HG02981 (cell line): ENCODE measurements around the gene GDPD3.
A peak's percentile ranks its signal among the peaks of the same experiment; 100 is the strongest.

Experiments
- ATAC-seq: cut with Tn5 transposase; IDR thresholded peaks from one replicate; pipeline ENCODE4 v1.9.1; 2021; ENCODE audit warnings: mild to moderate bottlenecking, moderate library complexity; ENCODE audit not compliant: unreplicated experiment

Gene GDPD3

DNA sequence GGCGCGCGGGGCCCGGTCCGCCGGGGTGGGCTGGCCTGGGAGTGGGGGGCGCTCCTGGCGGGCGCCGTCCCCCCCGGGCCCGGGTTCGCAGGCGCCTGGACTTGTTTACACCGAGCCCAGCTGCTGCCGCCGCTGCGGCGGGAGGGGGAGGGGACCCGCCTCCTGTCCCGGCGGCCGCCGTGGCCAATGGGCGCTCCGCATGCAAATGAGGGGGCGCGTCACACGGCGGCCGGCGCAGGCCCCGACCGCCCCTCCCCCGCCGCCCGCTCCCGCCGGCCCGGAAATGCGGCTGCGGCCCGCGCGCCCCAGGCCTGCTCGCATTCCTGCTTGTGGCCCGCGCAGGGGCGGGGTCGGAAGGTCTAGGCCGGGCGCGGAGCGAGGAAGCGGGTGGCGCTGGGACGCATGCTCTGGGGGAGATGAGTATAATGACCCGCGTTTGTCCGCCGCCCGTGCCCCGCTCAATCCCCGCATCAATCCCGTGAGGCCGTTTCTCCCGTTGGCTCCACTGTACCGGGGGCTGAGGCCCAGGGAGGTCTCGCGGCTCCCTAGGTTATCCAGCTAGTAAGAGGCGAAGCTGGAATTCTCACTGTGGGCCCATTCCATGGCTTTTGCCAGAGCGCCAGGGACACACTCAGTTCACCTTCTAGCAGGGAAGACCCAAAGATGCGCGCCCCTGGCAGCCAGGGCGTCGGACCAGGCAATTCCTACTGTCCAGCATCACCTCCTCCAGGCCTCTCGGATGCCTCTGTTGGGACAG is 17.1 kb downstream of the GDPD3 start, which contains the start of gene YPEL3:
Gene YPEL3, minus strand, starts transcription at position 109 of the 757 bp plus-strand sequence. CDS start 731 bp downstream, outside the sequence.
- peak; percentile 34 for ATAC-seq

DNA sequence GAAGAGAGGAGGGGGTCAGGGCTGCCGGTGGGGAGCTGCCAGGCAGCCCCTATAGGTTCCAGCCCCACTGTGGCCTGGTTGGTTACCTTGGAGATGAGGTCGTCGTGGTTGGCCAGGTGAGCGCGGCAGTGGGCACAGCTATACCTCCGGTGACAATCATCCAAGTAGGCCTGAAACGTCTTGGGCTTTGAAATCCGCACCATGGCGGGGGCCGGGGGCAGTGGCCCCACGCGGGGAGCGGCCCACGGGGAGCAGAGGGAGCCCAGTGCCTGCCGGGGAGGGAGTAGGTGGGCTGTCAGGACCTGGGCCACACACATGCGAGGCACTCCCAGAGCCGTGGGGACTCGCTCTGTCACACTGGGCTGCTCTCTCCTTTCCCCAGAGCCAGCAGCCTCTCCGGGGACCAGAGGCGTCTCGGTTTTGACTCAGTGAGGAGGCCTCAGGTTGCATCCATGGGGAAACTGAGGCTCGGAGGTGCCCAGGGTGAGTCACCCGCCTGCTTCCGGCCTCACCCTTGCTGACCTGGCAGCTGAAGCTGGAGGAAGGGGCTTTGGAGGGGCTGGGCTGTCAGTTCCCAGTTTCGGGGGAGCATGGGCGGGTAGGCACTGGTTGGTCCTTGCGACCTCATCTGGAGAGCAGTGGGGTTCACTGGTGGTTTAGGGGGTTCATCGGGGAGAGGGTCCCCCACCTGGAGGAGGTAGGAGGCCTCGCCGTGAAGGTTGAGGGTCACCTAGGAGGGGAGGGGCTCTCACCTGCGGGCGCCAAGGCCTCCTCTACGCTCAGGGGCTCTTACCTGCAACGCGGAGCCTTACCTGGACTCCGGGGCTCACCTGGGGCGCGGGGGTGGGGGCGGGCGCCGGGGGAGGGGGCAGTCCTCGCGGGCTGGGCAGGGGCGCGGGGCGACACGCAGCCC is 17.9 kb downstream of the GDPD3 start:
- ATAC-seq = no peak

DNA sequence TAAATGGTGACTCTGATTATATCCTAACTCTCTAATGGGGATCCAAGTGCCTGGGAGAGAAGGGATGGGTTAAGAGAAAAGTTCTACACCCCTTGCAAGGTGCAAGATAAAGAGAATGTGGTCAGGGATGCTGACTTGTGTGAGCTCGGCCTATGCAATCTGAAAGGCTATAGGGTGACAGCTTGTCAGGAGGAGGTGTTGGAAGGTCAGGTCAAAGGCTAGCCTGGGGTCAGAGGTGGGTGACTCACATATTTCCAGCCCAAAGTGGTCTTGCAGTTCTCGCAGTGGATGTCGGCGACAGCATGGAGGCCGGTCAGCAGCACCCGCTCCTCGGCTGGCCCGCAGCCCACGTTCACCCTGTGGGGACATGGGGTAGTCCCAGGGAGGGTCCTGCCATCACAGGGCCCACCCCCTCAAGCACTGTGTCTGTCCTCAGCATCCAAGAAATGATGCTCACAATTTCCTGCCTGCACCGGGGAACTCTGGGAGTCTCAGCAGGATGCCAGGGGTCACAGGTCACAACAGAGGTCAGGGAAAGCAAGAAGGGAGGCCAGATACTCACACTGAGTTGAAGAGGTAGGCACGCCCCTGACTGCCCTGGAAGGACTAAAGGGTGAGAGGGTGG is 18.7 kb downstream of the GDPD3 start:
- ATAC-seq = no peak

DNA sequence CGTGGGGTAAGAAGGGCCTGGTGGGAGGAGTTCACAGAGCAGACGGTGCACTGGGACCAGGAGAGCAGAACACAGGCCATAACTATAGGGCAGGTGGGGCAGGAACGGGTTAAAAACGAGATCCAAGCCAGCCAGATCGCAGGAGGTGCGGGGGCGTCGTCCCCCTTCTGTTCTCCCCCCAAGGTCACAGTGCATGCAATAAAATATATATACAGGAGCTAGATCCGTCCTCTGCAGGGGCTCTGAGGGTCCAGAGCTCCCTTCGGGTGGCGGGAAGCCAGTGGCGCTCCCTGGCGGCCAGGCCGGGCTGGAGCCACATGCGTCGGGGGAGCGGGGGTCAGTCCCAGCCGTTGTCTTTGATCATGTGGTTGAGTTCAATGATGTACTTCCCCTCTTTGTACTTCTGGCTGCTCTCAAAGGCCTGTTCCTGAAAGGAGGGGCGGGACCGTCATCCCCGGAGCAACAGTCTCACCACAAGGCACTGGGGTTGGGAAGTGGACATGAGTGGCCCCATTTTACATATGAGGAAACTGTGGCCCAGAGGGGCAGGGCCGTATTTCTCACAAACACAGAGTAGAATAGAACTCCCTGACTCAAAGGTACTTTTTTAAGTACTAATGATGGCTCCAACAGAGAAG is 20.8 kb downstream of the GDPD3 start:
- peak; percentile 38 for ATAC-seq

DNA sequence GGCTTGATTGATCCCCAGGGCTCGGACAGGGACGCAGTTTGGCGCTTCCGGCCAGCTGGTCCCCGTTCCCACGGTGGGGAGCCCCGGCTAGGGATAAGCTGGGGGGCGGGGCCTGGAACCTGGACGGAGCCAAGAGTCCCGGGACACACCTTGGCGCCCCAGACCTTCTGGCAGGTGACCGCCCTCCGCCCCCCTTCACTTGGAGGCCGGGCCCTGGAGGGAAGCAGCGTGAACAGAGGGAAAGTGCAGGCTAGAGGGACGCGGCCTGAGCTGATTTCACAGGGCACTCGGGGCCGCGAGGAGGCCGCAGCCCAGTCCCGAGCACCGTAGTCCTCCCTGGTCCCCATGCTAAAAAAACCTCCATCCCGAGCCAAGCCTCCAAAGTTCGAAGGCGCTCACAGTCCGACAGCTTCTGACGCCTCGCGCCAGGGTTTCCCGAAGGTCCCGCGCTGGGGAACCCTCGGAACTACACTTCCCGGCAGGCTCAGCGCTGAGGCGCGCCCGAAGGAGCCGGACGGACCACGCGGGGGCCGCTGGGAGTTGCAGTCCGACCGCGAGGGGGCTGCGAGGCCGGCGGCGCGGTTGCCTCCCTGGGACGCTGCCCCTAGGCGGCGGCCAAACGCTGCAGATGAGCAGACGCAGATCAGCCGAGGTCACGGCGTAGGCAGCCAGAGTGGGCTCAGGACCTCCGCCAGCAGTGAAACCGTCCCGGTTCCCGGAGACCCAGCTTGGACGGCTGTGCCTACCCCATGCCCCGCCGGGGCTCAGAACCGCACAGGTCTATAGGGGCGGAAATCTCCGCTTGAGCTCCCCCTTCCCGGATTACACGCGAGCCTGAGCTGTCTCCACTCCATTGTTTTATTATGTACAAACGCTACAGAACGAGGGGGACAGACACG is 21.6 kb downstream of the GDPD3 start, which contains the start of gene TBX6:
Gene TBX6, minus strand, starts transcription at position 451 of the 899 bp plus-strand sequence. CDS start 731 bp downstream, outside the sequence.
- ATAC-seq = peak; percentile 67

DNA sequence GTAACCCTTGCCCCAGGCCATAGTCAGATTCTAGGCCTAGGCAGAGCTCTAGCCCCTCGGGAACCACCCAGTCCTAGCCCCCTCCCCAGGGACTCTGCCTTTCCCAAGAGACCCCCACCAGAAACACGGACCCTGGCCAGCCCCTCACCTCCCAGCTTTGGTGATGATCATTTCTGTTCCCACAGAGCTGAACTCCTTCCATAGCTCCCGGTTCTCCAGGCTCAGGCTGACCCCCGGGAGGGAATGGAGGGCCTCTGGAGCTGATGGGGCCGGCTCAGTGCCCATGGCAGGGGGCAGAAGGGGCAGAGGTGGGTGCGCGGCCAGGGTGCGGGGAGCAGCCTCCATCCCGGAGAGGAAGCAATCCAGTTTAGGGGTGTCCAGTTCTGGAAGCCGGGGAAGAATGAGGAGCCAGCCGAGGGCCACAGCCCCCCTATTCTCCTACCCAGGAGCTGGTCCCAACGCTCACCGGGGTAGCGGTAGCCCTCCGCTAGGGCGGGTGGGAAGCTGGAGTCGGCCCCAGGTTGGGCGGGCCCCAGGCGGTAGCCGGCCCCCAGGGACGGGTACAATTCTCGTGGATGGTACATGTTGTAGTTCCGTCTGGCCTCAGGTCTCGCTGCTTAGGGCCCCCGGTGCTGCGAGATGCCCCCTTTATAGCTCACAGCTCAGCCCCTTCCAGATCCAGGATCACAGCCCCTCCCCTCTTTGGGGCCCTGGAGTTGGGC is 22.6 kb downstream of the GDPD3 start:
- no peak for ATAC-seq

DNA sequence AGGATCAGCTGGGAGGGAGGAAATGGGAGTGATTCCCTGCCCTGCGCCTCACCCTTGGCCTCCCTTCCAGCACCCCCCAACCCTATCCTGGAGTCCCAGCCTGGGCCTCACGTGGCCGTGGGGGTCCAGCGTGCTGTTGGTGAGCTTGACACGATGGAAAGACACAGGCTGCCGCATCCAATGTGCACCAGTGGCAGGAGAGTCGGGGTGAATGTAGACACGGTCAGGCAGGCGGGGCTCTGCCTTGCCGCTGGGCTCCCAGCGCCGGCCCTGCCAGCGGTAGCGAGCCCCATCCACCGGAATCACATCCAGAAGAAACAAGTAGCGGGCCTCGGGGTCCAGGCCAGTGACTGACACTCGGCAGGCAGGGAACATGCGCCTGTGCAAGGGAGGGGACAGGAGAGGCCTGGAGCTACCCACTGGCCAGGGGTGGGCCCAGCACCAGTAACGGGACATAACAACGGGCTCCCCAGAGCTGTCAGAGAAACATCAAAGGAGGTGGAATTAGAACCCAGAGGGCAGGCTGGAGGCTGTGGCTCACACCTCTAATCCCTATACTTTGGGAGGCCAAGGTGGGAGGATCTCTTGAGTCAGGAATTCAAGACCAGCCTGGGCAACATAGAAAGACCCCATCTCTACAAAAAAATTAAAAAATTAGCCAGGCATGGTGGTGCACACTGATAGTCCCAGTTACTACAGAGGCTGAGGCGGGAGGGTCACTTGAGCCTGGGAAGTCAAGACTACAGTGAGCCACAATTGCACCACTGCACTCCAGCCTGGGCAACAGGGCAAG is 24.3 kb downstream of the GDPD3 start:
- ATAC-seq = no peak

DNA sequence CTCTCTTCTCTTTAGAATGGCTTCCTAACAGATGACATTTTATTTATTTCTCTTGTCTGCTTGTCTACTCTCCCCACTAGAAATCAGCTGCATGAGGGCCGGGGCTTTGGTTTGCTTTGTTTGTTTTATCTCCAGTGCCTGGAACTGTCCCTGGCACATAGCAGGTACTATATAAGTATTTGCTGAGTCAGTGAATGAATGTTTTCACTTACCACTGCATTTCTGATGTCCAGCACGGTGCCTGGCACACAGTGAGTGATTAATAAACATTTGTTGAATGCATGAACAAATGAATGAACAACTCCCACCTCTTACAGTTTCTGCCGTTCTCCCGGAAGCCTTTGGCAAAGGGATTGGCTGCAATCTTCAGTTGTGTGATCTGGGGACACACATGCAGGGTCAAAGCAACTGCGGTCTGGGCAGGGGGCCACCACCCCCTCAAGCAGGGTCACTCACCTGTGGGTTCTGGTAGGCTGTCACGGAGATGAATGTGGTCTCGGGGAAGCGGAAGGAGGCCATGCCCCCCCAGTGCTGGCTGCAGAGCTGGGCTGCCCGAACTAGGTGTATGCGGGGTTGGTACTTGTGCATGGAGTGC is 25.0 kb downstream of the GDPD3 start:
- ATAC-seq = no peak

DNA sequence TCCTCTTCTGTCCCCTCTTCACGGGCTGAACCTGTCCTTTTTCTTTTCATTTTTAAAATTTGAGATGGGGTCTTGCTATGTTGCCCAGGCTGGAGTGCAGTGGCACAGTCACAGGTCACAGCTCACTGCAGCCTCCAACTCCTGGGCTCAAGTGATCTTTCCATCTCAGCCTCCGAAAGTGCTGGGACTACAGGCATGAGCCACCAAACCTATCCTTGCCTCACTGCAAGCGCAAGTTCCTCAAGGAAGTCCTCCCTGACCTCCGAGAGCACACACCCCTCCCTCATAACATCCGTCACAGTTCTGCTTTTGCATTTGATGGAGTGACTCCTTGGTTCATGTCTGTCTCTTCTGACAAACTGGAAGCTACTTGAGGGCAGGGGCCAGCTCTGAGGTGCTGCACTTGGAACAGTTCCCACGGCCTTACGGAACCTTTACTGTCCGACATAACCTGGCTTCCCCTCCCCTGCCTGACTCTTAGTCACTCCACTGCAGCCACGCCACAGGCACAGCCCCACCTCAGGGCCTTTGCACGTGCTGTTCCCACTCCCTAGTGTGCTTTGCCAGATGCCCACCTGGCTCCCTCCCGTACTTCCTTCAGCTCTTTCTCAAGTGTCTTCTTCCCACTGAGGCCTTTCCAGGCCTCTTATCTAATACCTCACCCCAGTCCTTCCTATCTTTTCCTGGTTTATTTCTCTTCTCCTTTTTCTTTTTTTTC is 26.0 kb downstream of the GDPD3 start:
- no peak for ATAC-seq

DNA sequence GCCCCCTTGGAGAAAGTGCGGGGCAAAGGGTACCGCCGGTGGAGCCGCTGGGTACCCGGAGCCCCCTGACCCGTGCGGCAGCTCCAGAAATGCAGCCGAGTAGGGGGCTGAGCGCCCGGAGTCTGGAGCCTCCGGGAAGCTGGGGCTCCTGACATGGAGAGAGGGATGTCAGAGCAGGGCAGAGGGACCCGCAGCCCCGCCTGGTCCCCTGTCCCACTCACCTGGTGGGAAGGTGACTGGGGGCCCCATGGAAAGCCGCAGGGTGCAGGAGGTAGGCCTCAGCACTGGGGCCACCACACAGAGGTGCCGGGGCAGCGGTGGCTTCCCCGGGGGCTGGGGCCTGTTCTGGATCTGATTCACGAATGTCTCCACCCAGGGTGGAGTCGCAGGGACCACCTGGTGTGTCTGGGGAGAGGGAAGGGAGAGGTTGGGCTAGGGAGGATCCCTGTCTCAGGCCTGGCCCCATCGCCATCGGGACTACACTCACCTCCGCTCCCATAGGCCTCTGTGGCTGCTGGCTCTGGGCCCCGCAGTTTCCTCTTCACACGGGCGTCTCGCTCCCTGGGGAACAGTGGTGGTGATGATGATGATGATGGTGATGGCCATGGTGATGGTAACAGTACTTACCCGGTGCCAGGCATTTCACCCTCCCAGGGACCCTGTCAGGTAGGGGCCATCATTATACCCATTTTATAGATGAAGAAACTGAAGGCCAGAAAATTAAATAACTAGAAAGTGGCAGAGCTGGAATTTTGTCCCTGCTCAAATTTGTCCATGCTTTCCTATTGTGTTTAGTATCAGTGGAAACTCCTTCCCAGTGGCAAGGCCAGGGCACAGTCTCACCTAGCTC is 26.8 kb downstream of the GDPD3 start:
- no peak for ATAC-seq

DNA sequence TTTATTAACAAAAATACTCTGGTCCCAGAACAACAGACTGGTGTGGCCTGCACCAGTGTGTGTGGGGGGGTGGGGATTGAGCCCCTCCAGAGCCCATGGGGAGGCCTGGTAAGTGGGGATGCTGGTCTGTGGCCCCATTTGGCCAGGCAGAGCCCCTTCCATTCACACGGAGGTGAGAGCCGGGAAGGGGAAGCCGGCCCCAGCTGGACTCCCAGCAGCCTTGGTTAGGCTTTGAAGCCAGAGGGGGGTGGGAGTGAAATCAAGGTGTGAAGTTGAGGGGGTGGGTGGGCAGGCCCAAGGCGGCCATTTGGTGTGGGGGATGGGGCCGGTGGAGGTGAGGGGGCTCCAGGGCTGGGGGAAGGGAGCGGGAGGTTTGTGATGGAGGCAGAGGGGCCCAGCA is 27.5 kb downstream of the GDPD3 start:
- ATAC-seq = no peak

DNA sequence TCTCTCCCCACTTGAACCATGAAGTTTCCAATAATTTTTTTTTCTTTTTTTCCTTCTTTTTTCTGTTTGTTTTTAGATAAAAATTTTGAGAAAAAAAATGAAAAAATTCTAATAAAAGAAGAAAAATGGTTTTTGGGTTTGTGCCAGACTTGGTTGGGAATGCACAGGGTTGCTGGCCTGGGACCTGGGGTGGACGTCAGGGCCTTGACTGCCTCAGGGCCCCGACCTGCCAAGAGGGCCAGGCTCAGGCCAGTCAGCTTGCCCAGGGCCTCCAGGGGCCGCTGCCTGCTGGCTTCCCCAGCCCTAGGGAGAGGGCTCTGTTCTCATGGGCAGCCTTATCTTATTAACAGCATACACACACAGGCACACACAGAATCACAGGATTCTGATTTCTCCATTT is 28.1 kb downstream of the GDPD3 start:
- ATAC-seq = no peak

DNA sequence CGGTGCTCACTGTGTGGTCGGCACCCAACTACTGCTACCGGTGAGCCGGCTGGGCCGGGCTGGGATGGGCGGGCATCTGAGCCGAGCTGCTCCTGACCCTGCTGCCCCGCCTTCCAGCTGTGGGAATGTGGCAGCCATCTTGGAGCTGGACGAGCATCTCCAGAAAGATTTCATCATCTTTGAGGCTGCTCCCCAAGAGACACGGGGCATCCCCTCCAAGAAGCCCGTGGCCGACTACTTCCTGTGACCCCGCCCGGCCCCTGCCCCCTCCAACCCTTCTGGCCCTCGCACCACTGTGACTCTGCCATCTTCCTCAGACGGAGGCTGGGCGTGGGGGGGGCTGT is 28.5 kb downstream of the GDPD3 start:
- ATAC-seq = no peak

DNA sequence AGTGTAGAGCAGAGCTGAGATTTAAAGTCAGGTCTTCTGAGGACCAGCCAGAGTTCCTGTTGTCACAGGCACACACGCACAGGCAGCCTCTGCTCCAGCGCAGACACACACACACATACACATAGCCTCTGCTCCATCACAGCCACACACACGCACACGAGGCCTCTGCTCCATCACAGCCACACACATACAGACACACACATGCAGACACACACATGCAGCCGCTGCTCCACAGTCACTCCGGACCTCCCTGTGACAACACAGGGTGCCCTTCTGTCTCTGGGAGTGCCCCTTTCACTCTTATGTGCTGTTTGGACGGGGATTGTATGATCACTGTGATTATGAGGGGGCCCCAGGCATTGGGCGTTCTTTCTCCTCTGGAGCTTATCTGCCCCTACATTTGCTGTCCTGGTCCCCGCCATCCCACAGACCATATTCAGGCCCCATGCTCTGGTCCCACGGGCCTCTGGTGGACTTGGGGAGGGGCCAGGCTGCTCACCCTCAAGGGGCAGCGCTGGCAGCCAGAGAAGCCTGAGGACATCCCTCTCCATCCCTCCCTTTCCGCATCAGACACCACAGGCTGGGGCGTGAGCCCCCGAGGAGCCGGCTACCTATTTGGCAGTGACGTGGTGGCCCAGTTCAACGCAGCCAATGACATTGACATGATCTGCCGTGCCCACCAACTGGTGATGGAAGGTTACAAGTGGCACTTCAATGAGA is 29.1 kb downstream of the GDPD3 start:
- no peak for ATAC-seq

DNA sequence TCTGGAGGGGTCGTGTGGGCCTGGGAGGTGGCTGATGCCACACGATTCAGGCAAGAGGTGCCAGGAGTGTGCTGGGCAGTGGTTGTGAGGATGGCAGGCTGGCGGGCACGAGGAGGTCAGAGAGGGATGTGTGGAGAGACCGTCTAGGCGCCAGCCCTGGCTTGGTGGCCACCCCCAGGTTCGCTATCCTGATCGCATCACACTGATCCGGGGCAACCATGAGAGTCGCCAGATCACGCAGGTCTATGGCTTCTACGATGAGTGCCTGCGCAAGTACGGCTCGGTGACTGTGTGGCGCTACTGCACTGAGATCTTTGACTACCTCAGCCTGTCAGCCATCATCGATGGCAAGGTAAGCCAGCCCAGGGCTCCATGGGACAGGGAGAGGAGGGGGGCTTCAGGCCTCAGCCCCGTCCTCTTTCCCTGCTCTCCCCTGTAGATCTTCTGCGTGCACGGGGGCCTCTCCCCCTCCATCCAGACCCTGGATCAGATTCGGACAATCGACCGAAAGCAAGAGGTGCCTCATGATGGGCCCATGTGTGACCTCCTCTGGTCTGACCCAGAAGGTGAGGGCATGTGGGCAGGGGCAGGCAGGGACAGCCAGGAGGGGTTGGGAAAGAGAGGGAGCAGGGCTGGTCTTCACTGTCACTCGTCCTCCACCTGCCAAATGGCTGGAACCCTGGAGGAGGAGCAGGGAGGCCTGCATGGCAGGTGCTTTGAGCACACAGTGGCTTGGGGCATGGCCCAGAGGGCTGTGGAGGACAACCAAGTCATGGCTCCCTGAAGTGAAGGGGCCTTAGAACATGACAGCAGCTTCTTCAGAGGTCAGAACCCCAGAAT is 29.9 kb downstream of the GDPD3 start:
- ATAC-seq = no peak
